Naive thymus-derived CD4-positive, alpha-beta T cell (primary cell): ENCODE results near the gene MYO6. TPM values are rescaled to one million over a fixed set of nuclear protein-coding genes. Genes with fewer than 3 reads are reported as not detected.

Source experiments
- ATAC-seq: fragments of 150-1000 bp; cut with Tn5 transposase; 2 replicates; pipeline ENCODE4 v1.10.0; 2021; ENCODE audit warnings: mild to moderate bottlenecking, moderate library complexity
- CTCF ChIA-PET: fragments of 350-600 bp; sonication (Branson Sonifier 250); formaldehyde crosslinking; loops from one replicate; lab custom pipeline; 2021; ENCODE audit warnings: antibody characterized with exemption; lab: Charles Lee
- POLR2A ChIA-PET: fragments of 350-600 bp; sonication (Branson Sonifier 250); formaldehyde crosslinking; loops from one replicate; lab custom pipeline; 2021; ENCODE audit warnings: antibody characterized with exemption, inconsistent platforms; lab: Charles Lee
- DNase-seq, 9 donors: peaks; one replicate each; pipeline versions ENCODE4 v3.0.0 to v3.0.0-alpha.2; 2020 to 2022; ENCODE audit warnings: mixed read lengths in 1 of 9
- H3K27ac ChIP-seq: one replicate; pipeline ENCODE4 v1.7.0; 2013; ENCODE audit warnings: mild to moderate bottlenecking, low read depth, low read length, moderate library complexity
- H3K27me3 ChIP-seq, 2 donors: one replicate each; pipeline ENCODE4 v1.7.0; 2013; ENCODE audit warnings: low read length in 2 of 2, mild to moderate bottlenecking in 2 of 2, moderate library complexity in 2 of 2; ENCODE audit not compliant: control insufficient read depth in 2 of 2, insufficient read depth in 2 of 2
- H3K36me3 ChIP-seq, 3 experiments: 1 replicate in 2 of 3; 2 replicates in 1 of 3; pipeline ENCODE4 v1.7.0; 2013; ENCODE audit warnings: low read length in 3 of 3, mild to moderate bottlenecking in 3 of 3, moderate library complexity in 1 of 3; ENCODE audit not compliant: insufficient read depth in 3 of 3, control insufficient read depth in 2 of 3
- H3K4me1 ChIP-seq, 2 donors: one replicate each; pipeline ENCODE4 v1.7.0; 2013; ENCODE audit warnings: low read length in 2 of 2, mild to moderate bottlenecking in 2 of 2, moderate library complexity in 1 of 2; ENCODE audit not compliant: control insufficient read depth in 2 of 2, insufficient read depth in 2 of 2
- H3K4me3 ChIP-seq: 2 replicates; pipeline ENCODE4 v1.7.0; 2013; ENCODE audit warnings: mild to moderate bottlenecking, low read length
- H3K9me3 ChIP-seq, 3 experiments: 1 replicate in 2 of 3; 2 replicates in 1 of 3; pipeline ENCODE4 v1.7.0; 2013; ENCODE audit warnings: low read length in 3 of 3; ENCODE audit not compliant: control insufficient read depth in 2 of 3
- H3K27ac Mint-ChIP-seq, 9 donors: one replicate each; pipeline ENCODE4 v1.8.0; 2020 to 2022; ENCODE audit warnings: mixed read lengths in 9 of 9, mild to moderate bottlenecking in 8 of 9, moderate library complexity in 5 of 9, inconsistent platforms in 2 of 9
- H3K27me3 Mint-ChIP-seq, 5 donors: one replicate each; pipeline ENCODE4 v1.8.0; 2021 to 2022; ENCODE audit warnings: mixed read lengths in 5 of 5, mild to moderate bottlenecking in 1 of 5
- H3K36me3 Mint-ChIP-seq, 5 donors: one replicate each; pipeline ENCODE4 v1.8.0; 2020 to 2022; ENCODE audit warnings: mixed read lengths in 5 of 5, mild to moderate bottlenecking in 3 of 5, inconsistent platforms in 1 of 5
- H3K4me1 Mint-ChIP-seq, 7 donors: one replicate each; pipeline ENCODE4 v1.8.0; 2020 to 2022; ENCODE audit warnings: mixed read lengths in 7 of 7, mild to moderate bottlenecking in 3 of 7, inconsistent platforms in 1 of 7
- H3K4me3 Mint-ChIP-seq, 10 donors: one replicate each; pipeline ENCODE4 v1.8.0; 2020 to 2022; ENCODE audit warnings: mild to moderate bottlenecking in 10 of 10, mixed read lengths in 10 of 10, moderate library complexity in 6 of 10, inconsistent platforms in 2 of 10
- H3K9me3 Mint-ChIP-seq, 11 donors: one replicate each; pipeline ENCODE4 v1.8.0; 2020 to 2022; ENCODE audit warnings: mixed read lengths in 11 of 11, mild to moderate bottlenecking in 4 of 11, inconsistent platforms in 1 of 11, moderate library complexity in 1 of 11
- intact Hi-C, 2 donors: fragments of 100-400 bp; cut with micrococcal nuclease; formaldehyde crosslinking; loops; one replicate each; pipeline ENCODE4 v1.15.1; 2023
- polyA plus RNA-seq, 2 donors: library from polyadenylated mRNA; unstranded; fragments of 300-500 nt; fragmentation: Illumina TruSeq; gene quantifications; one replicate each; pipeline ENCODE4 v1.2.3, GENCODE V29; 2021
- total RNA-seq, 6 experiments: library from RNA in 5 of 6; stranded (reverse) in 5 of 6; gene quantifications; 1 replicate in 5 of 6; 2 replicates in 1 of 6; pipeline ENCODE4 v1.2.3 and lab custom pipeline; 2021 to 2026

MYO6 gene
- total and polyA plus RNA-seq, 7 experiments from 2014 or later, result 0.27 to 3.1 (median 0.94) TPM

DNA sequence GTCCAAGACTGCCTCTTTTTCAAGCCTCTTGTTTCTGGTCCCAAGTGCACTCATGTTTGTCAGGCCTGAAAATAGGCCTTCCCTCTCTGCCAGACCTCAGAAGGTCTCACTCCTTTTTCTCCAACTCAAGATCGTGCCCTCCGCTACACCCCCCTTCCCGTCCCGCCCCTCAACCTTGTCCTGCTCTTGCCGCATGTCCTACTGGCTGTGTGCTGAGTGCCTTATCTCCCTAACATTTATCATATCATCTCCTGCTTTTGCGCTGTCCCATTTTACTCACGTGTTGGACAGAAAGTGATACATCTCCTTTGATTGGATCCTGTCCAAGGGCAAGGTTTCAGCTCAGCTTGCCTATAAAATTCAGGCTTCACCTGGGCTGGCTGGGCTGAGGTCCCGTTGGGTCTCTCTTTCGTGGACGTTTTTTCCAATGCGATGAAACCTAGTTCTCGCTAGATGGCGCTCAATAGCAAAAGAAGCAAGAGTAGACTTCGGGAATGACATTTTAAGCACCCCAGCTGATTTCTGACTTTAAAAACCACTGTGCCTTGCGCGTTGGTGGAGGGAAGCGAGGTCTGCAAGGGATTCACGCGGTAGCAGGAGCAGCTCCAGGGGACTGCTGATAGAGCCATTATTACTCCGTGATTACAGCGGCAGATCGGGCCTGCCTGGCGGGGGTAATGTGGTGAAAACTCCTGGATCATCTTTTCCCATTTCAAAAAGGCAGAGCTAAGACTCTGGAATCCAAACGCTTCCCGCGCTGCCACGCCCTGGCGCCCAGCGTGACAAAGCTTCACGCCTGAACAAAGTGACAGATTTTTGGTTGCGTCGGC lies 185.8 kb downstream of the MYO6 start:
- peak in 7 of 9 donors; percentile 10 to 36 (median 21) for DNase-seq
- H3K27me3 ChIP-seq, result no peaks in the 10 kb centered on the region
- peak overlapping the region; percentile 44 to 78 (median 72) for H3K4me3 Mint-ChIP-seq
- peak overlapping the region in 1 of 9 donors; percentile 23 for H3K27ac Mint-ChIP-seq
- peaks cover 0 to 6% of the 10 kb centered on the region in 2 donors for H3K4me1 ChIP-seq
- ChIA-PET CTCF (interaction anchor here (1.6 kb wide), 1 partner anchor 10 kb away, joined by 4 read pairs; no protein-coding TSS in a partner anchor), POLR2A (no interaction called here)
- intact Hi-C loops, result no loop called here
- ATAC-seq, result peak; percentile 59
- peaks cover 4 to 12% (median 7%) of the 10 kb centered on the region in 7 donors for H3K4me1 Mint-ChIP-seq
- peaks cover 0 to 2% (median 0%) of the 10 kb centered on the region in 5 donors for H3K36me3 Mint-ChIP-seq
- no peaks in the 10 kb centered on the region for H3K36me3 ChIP-seq
- no peak overlapping the region for H3K27ac ChIP-seq
- H3K4me3 ChIP-seq, result peak overlapping the region; percentile 34
- H3K27me3 Mint-ChIP-seq, result peaks cover 15 to 35% (median 32%) of the 10 kb centered on the region in 5 donors
- peaks cover 0 to 4% (median 0%) of the 10 kb centered on the region in 11 donors for H3K9me3 Mint-ChIP-seq
- no peaks in the 10 kb centered on the region for H3K9me3 ChIP-seq

- Mint-ChIP-seq H3K4me3 (peak overlapping the region in 6 of 10 donors; percentile 51 to 78 (median 70)), H3K27me3 (peaks cover 15 to 35% (median 33%) of the 10 kb centered on the region in 5 donors), H3K36me3 (peaks cover 0 to 3% (median 0%) of the 10 kb centered on the region in 5 donors), H3K9me3 (peaks cover 0 to 6% (median 0%) of the 10 kb centered on the region in 11 donors), H3K4me1 (peaks cover 4 to 12% (median 7%) of the 10 kb centered on the region in 7 donors), H3K27ac (no peak overlapping the region)
- ATAC-seq (peak; percentile 4), DNase-seq (no peak)
- Histone ChIP-seq H3K27me3 (no peaks in the 10 kb centered on the region), H3K4me1 (peaks cover 0 to 6% of the 10 kb centered on the region in 2 donors), H3K27ac (no peak overlapping the region), H3K9me3 (no peaks in the 10 kb centered on the region), H3K36me3 (no peaks in the 10 kb centered on the region), H3K4me3 (no peak overlapping the region)
- CTCF ChIA-PET, result interaction anchor here (1.6 kb wide), 1 partner anchor 11 kb away, joined by 4 read pairs; no protein-coding TSS in a partner anchor
- intact Hi-C loops, result no loop called here
- POLR2A ChIA-PET, result no interaction called here
Observed at GRCh38 chr6:75935473-75935793, 186.4 kb downstream of the MYO6 start.

- peaks cover 4 to 12% (median 7%) of the 10 kb centered on the region in 7 donors for H3K4me1 Mint-ChIP-seq
- peaks cover 0 to 3% (median 0%) of the 10 kb centered on the region in 5 donors for H3K36me3 Mint-ChIP-seq
- Histone ChIP-seq H3K36me3 (no peaks in the 10 kb centered on the region), H3K9me3 (no peaks in the 10 kb centered on the region), H3K27ac (no peak overlapping the region), H3K4me3 (no peak overlapping the region), H3K27me3 (no peaks in the 10 kb centered on the region), H3K4me1 (peaks cover 0 to 6% of the 10 kb centered on the region in 2 donors)
- intact Hi-C loops, result no loop called here
- ATAC-seq (no peak), DNase-seq (no peak)
- H3K9me3 Mint-ChIP-seq, result peaks cover 0 to 6% (median 0%) of the 10 kb centered on the region in 11 donors
- H3K27me3 Mint-ChIP-seq, result peaks cover 15 to 39% (median 32%) of the 10 kb centered on the region in 5 donors
- CTCF ChIA-PET, result no interaction called here
- H3K27ac Mint-ChIP-seq, result no peak overlapping the region
- POLR2A ChIA-PET, result no interaction called here
- H3K4me3 Mint-ChIP-seq, result no peak overlapping the region
Observed at GRCh38 chr6:75936682-75937081, 187.6 kb downstream of the MYO6 start.

- H3K36me3 ChIP-seq, result no peaks in the 10 kb centered on the region
Observed at GRCh38 chr6:75937846-75938245, 188.8 kb downstream of the MYO6 start.

GRCh38 chr6:75940564-75940963 lies 191.5 kb downstream of the MYO6 start:
- ChIA-PET CTCF (no interaction called here), POLR2A (no interaction called here)
- Histone ChIP-seq H3K36me3 (no peaks in the 10 kb centered on the region), H3K9me3 (no peaks in the 10 kb centered on the region), H3K4me1 (no peaks in the 10 kb centered on the region), H3K4me3 (no peak overlapping the region), H3K27me3 (no peaks in the 10 kb centered on the region), H3K27ac (no peak overlapping the region)
- intact Hi-C loops, result no loop called here
- peaks cover 0 to 4% (median 0%) of the 10 kb centered on the region in 7 donors for H3K4me1 Mint-ChIP-seq
- peaks cover 0 to 6% (median 0%) of the 10 kb centered on the region in 11 donors for H3K9me3 Mint-ChIP-seq
- H3K27me3 Mint-ChIP-seq, result peaks cover 6 to 35% (median 15%) of the 10 kb centered on the region in 5 donors
- DNase-seq (no peak), ATAC-seq (no peak)
- peaks cover 0 to 3% (median 0%) of the 10 kb centered on the region in 5 donors for H3K36me3 Mint-ChIP-seq
- H3K27ac Mint-ChIP-seq, result no peak overlapping the region
- H3K4me3 Mint-ChIP-seq, result no peak overlapping the region

More at GRCh38 chr6:75937846-75938245, 188.8 kb downstream of the MYO6 start:
- Mint-ChIP-seq H3K27me3 (peaks cover 15 to 38% (median 33%) of the 10 kb centered on the region in 5 donors), H3K4me3 (no peak overlapping the region), H3K9me3 (peaks cover 0 to 6% (median 0%) of the 10 kb centered on the region in 11 donors), H3K36me3 (peaks cover 0 to 3% (median 0%) of the 10 kb centered on the region in 5 donors), H3K27ac (no peak overlapping the region), H3K4me1 (peaks cover 4 to 12% (median 7%) of the 10 kb centered on the region in 7 donors)
- CTCF ChIA-PET, result no interaction called here
- Histone ChIP-seq H3K4me3 (no peak overlapping the region), H3K4me1 (peaks cover 0 to 6% of the 10 kb centered on the region in 2 donors), H3K27me3 (no peaks in the 10 kb centered on the region), H3K9me3 (no peaks in the 10 kb centered on the region), H3K27ac (no peak overlapping the region)
- no peak for DNase-seq
- POLR2A ChIA-PET, result no interaction called here
- ATAC-seq, result no peak
- intact Hi-C loops, result no loop called here

GRCh38 chr6:75941509-75941908 lies 192.5 kb downstream of the MYO6 start:
- Histone ChIP-seq H3K36me3 (no peaks in the 10 kb centered on the region), H3K4me1 (no peaks in the 10 kb centered on the region), H3K27me3 (no peaks in the 10 kb centered on the region), H3K9me3 (no peaks in the 10 kb centered on the region), H3K4me3 (no peak overlapping the region), H3K27ac (no peak overlapping the region)
- Mint-ChIP-seq H3K4me1 (no peaks in the 10 kb centered on the region), H3K27me3 (peaks cover 0 to 28% (median 7%) of the 10 kb centered on the region in 5 donors), H3K9me3 (peaks cover 0 to 6% (median 0%) of the 10 kb centered on the region in 11 donors), H3K27ac (no peak overlapping the region), H3K36me3 (peaks cover 0 to 3% (median 0%) of the 10 kb centered on the region in 5 donors), H3K4me3 (no peak overlapping the region)
- DNase-seq (no peak), ATAC-seq (no peak)
- ChIA-PET CTCF (no interaction called here), POLR2A (no interaction called here)
- intact Hi-C loops, result no loop called here
